Large intestine (tissue), 3 donors: ENCODE results near the gene EFNA3. TPM values are rescaled to one million over a fixed set of nuclear protein-coding genes. Genes with fewer than 3 reads are reported as not detected.

Experiments used
- DNase-seq, 2 donors: peaks; one replicate each; pipeline versions ENCODE4 v3.0.0 to v3.0.0-alpha.2; 2013
- H3K27ac ChIP-seq: one replicate; pipeline ENCODE4 v1.5.1; 2013; ENCODE audit warnings: low read length
- H3K27me3 ChIP-seq: 2 replicates; pipeline ENCODE4 v1.6.1; 2013; ENCODE audit warnings: low read length; ENCODE audit not compliant: control insufficient read depth, insufficient read depth
- H3K36me3 ChIP-seq: 2 replicates; pipeline ENCODE4 v1.6.1; 2013; ENCODE audit warnings: low read length; ENCODE audit not compliant: control insufficient read depth, insufficient read depth
- H3K4me1 ChIP-seq: one replicate; pipeline ENCODE4 v1.6.1; 2013; ENCODE audit warnings: low read length; ENCODE audit not compliant: control insufficient read depth, insufficient read depth
- H3K4me3 ChIP-seq: one replicate; pipeline ENCODE4 v1.5.1; 2013; ENCODE audit warnings: low read length
- H3K9me3 ChIP-seq: one replicate; pipeline ENCODE4 v1.6.1; 2013; ENCODE audit warnings: mild to moderate bottlenecking, low read depth, low read length, moderate library complexity; ENCODE audit not compliant: control insufficient read depth
- WGBS: methylation state at CpG from one replicate; pipeline ENCODE4 v1.1.5; 2013; ENCODE audit warnings: low lambda C conversion rate; ENCODE audit not compliant: insufficient coverage; 5-methylcytosine and 5-hydroxymethylcytosine counted together
- polyA plus RNA-seq: library from polyadenylated mRNA; unstranded; fragments of 120-200 nt; gene quantifications from one replicate; pipeline ENCODE4 v1.2.1, GENCODE V29; 2013

Gene EFNA3
- polyA plus RNA-seq, 1 donor, result 9.6 TPM

GRCh38 chr1:155125511-155125945 lies 46.9 kb downstream of the EFNA3 start:
- peaks cover 45% of the 10 kb centered on the region for H3K4me1 ChIP-seq
- H3K27me3 ChIP-seq, result peaks cover 10% of the 10 kb centered on the region
- H3K27ac ChIP-seq, result peak overlapping the region; percentile 95
- no peaks in the 10 kb centered on the region for H3K9me3 ChIP-seq
- H3K36me3 ChIP-seq, result no peaks in the 10 kb centered on the region
- no peak for DNase-seq
- WGBS, result no CpG with 5 or more reads among the region's 11 CpGs
- no peak overlapping the region for H3K4me3 ChIP-seq

GRCh38 chr1:155125946-155126555 lies 47.4 kb downstream of the EFNA3 start:
- peaks cover 44% of the 10 kb centered on the region for H3K4me1 ChIP-seq
- no CpG with 5 or more reads among the region's 53 CpGs for WGBS
- peak; percentile 94 to 97 for DNase-seq
- no peaks in the 10 kb centered on the region for H3K9me3 ChIP-seq
- H3K27me3 ChIP-seq, result peaks cover 10% of the 10 kb centered on the region
- peak overlapping the region; percentile 95 for H3K27ac ChIP-seq
- peak overlapping the region; percentile 79 for H3K4me3 ChIP-seq
- H3K36me3 ChIP-seq, result peaks cover 2% of the 10 kb centered on the region

GRCh38 chr1:155126556-155127104 lies 48.0 kb downstream of the EFNA3 start:
- no peaks in the 10 kb centered on the region for H3K9me3 ChIP-seq
- peaks cover 47% of the 10 kb centered on the region for H3K4me1 ChIP-seq
- H3K36me3 ChIP-seq, result peaks cover 7% of the 10 kb centered on the region
- no CpG with 5 or more reads among the region's 32 CpGs for WGBS
- H3K27ac ChIP-seq, result peak overlapping the region; percentile 95
- peak overlapping the region; percentile 79 for H3K4me3 ChIP-seq
- DNase-seq, result peak; percentile 78 to 90
- H3K27me3 ChIP-seq, result peaks cover 10% of the 10 kb centered on the region

GRCh38 chr1:155127105-155127966 lies 48.7 kb downstream of the EFNA3 start, which contains the start of gene EFNA1:
Gene EFNA1 (plus strand): TSS chr1:155127876. CDS start chr1:155127978, 102 bp downstream.
- H3K27me3 ChIP-seq, result peaks cover 10% of the 10 kb centered on the region
- DNase-seq, result peak; percentile 84 to 93
- H3K27ac ChIP-seq, result peak within 1 kb of the TSS; percentile 95
- peaks cover 51% of the 10 kb centered on the region for H3K4me1 ChIP-seq
- 0% methylated on average over 1 of the region's 76 CpGs for WGBS
- H3K4me3 ChIP-seq, result peak within 1 kb of the TSS; percentile 79
- no peaks in the 10 kb centered on the region for H3K9me3 ChIP-seq
- peaks cover 12% of the 10 kb centered on the region for H3K36me3 ChIP-seq

GRCh38 chr1:155127967-155128754 lies 49.5 kb downstream of the EFNA3 start:
- WGBS, result no CpG with 5 or more reads among the region's 17 CpGs
- Histone ChIP-seq H3K4me3 (peak overlapping the region; percentile 79), H3K9me3 (no peaks in the 10 kb centered on the region), H3K27me3 (peaks cover 10% of the 10 kb centered on the region), H3K4me1 (peaks cover 51% of the 10 kb centered on the region), H3K36me3 (peaks cover 14% of the 10 kb centered on the region), H3K27ac (peak overlapping the region; percentile 92)
- DNase-seq, result peak in 1 of 2 donors; percentile 28

GRCh38 chr1:155128755-155129473 lies 50.3 kb downstream of the EFNA3 start:
- H3K4me1 ChIP-seq, result peaks cover 54% of the 10 kb centered on the region
- H3K36me3 ChIP-seq, result peaks cover 22% of the 10 kb centered on the region
- peaks cover 10% of the 10 kb centered on the region for H3K27me3 ChIP-seq
- peak; percentile 89 to 94 for DNase-seq
- H3K9me3 ChIP-seq, result no peaks in the 10 kb centered on the region
- peak overlapping the region; percentile 92 for H3K27ac ChIP-seq
- WGBS, result no CpG with 5 or more reads among the region's 14 CpGs
- peak overlapping the region; percentile 79 for H3K4me3 ChIP-seq

GRCh38 chr1:155130272-155131006 lies 51.8 kb downstream of the EFNA3 start:
- peak overlapping the region; percentile 92 for H3K27ac ChIP-seq
- H3K4me3 ChIP-seq, result peak overlapping the region; percentile 79
- DNase-seq, result peak in 1 of 2 donors; percentile 40
- H3K9me3 ChIP-seq, result no peaks in the 10 kb centered on the region
- peaks cover 54% of the 10 kb centered on the region for H3K4me1 ChIP-seq
- WGBS, result no CpG with 5 or more reads among the region's 6 CpGs
- peaks cover 32% of the 10 kb centered on the region for H3K36me3 ChIP-seq
- H3K27me3 ChIP-seq, result peaks cover 10% of the 10 kb centered on the region

GRCh38 chr1:155131285-155131684 lies 52.6 kb downstream of the EFNA3 start:
- Histone ChIP-seq H3K27me3 (peaks cover 5% of the 10 kb centered on the region), H3K4me1 (peaks cover 46% of the 10 kb centered on the region), H3K36me3 (peaks cover 32% of the 10 kb centered on the region), H3K4me3 (peak overlapping the region; percentile 79), H3K27ac (peak overlapping the region; percentile 92), H3K9me3 (no peaks in the 10 kb centered on the region)
- DNase-seq, result no peak
- WGBS, result no CpG with 5 or more reads among the region's 8 CpGs

- Histone ChIP-seq H3K4me1 (peaks cover 45% of the 10 kb centered on the region), H3K27ac (peak overlapping the region; percentile 1), H3K4me3 (no peak overlapping the region), H3K9me3 (no peaks in the 10 kb centered on the region), H3K27me3 (peaks cover 4% of the 10 kb centered on the region), H3K36me3 (peaks cover 32% of the 10 kb centered on the region)
- no peak for DNase-seq
- 60% methylated on average over 1 of the region's 2 CpGs for WGBS
Observed at GRCh38 chr1:155131856-155132255, 53.2 kb downstream of the EFNA3 start.
